ENCODE data around the gene FGF18.

Gene FGF18

DNA sequence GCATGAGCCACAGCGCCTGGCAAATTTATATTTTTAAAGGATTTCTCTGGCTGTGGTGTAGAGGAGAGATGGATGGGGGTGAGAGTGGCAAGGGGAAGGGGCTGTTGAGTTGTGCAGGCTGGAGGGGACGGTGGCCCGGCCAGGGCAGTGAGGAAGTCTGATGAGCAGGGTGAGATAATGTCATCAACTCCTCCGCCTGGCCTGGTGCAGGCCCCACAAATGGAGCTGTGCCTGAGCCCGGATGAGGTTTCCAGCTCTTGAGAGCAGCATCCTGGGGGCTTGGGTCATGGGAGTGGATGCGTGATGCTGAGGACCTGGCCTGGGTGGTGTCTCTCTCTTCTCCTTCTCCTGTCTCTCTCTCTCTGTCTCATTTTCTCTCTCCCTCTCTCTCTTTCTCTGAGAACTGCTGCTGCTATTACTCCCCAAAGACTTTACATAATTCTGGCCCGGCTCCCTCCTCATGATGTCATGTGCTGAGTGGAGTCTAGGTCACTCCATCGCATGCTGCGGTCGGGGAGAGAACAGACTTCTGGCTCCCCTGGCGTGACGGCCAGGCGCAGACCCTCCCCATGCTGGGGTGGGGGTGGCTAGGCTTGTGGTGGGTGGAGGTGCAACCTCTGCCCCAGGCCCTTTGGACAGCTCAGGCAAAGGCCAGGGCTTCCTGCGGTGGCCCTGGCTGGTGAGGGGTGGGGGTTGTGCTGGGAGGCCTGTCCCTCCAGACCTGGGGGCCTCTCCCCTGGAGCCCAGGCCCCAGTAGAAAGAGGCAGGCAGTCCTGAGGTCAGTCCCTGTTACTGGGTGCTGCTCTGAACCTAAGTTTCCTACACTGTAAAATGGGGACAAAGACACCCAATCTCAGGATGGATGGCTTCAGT is 26.4 kb downstream of the FGF18 start:
- DNase-seq, result no peak

DNA sequence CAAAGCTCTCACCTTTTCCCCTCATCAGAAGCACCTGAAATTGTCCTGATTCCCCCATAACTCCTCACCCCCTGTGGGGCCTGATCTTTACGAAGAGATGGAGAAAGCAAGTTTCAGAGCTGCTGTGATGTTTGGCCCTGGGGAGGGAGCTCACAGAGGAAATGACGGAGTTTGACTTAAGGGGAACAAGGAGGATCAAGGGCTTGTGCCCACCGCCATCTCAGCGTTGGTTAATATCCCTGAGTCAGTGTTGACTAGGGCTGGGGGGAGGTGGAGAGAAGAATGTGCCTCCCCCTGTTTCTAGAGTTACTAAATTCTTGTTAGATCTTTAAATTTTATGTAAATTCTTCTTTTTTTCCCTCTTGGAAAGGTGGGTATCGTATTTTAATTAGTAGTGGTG is 27.8 kb downstream of the FGF18 start:
- no peak for DNase-seq

GRCh38 chr5:171449426-171449825 is 30.0 kb downstream of the FGF18 start:
- DNase-seq, result no peak

DNA sequence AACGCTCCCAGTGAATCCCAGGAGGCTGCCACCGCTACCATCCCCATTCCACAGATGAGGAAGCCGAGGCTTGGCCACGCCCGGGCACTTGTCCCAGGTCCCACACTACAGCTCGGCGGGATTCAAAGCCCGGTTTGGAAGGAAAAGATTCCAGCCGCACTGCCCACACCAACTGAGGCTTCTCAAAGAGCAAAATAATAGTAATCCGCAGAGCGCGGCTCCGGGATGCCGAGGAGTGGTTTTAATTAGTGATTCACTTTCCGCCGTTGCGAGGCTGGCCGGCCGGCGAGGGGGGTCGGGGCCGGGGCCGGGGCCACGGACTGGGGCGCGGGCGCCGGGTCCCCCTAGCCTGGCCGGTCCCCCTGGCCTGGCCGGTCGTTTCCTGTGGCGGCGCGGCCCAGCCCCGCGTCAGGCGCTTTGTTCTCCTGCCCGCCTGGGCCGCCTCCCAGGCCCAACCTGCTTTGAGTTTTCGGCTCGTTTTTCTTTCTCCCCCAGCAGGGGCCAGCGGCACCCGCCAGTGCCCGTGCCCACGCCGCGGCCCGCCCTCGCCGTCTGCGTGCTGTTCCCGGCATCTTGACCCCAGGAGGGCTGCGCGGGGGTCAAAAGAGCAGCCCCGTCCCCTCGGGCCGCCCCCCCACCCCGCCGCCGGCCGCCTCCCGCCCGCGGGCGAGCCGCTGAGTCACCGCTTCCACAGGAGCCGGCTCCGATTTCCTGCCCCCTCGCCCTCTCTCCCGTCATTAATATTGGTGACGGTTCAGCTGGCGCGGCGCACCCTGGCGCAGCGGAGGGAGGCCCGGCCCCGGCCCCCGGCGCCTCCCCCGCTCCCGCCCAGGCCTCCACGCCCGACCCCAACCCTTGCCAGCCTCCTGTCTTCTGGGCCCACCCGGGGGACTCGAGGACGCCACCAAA is 31.2 kb downstream of the FGF18 start:
- DNase-seq, result no peak

- DNase-seq, result no peak
These were observed 32.0 kb downstream of the FGF18 start for GRCh38 chr5:171451421-171451820.

DNA sequence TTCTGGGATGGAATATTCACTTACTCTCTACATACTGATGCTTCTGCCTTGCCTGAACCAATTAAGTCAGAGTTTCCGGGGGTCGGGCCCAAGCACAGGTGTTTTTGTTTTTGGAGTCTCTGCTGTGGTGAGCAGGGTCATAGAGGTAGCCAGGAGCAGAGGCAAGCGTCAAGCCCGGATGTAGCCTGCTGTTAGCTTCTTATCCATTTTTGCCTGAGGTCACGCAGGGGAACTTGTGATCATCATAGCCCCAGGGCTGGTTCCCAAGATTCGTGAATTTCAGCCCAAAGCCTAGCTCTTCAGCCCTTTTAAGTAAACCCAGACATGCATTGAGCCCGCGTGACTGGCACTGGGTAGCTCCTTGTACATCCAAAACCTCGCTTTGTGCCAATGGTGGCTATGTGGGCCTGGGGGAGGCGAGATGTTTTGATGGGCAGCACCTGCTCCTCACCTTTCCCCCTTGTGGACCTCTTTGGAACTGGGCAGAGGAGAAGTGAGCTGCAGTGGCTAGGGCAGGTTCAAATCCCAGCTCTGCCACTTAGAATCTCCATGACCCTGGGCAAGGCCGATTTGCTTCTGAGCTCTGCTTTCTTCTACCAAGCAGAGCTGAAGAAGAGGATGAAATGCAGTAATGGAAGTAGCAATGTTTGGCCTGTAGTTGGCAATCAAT is 33.7 kb downstream of the FGF18 start:
- no peak for DNase-seq

- no peak for DNase-seq
These were observed 34.5 kb downstream of the FGF18 start for GRCh38 chr5:171453988-171454387.

DNA sequence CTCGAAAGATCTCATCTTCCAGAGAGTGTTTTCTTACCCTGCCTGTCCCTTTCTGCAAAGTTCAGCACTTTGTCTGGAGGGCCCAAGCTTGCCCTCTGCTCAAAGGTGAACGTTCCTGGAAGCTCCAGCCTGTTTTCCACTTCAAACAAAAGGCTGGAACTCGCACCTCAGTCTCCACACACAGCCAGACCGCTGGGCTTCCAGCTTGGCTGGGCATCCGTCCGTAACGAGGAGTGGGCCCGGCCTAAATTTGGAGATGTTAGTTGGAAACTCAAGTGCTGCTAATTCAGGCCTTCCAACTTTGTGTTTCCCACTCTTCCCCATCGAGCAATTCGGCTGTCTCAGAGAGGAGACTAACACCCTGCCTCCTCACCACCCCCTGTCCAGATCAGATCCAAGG is 35.1 kb downstream of the FGF18 start:
- no peak for DNase-seq

GRCh38 chr5:171455522-171455921 is 36.1 kb downstream of the FGF18 start:
- no peak for DNase-seq

- DNase-seq, result no peak
These were observed 37.9 kb downstream of the FGF18 start for GRCh38 chr5:171457208-171457981.

- DNase-seq, result no peak
These were observed 40.4 kb downstream of the FGF18 start for GRCh38 chr5:171459839-171460238.

DNA sequence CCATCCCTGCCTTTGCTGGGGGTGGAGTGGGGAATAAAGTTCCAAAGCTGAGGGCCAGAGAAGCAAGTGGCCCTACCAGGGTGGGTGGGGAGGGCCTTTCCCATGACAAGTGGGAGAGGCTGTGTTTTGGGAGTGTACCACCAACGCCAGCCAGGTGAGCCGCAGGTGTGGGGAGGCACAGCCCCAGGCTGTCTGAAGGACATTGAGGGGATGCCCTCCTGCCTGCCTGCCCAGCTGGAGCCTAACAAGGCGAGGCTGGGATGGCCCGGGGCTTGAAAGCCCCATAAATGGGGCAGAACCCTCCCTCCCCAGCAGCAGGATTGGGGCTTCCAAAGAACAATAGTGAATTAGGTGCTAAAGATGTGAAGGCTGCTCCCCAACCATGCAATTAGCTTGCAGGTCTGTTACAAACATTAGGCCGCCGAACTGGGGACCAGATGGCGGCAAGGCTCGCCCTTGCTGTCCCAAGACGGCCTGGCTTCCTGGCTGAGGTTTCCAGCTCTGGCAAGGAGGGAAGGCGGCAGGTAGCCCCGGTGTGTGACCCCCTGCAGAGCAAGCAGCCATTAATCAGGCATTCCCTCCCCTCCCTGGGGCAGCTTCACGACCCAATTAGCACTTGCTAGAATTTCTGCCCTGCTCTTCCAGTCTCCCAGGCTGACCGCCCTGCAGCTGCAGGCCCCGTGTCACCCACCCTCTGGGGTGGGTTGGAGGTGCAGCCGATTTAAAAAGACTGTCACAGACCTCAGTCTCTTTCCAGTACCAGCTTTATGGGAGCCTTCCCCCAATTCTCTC is 42.9 kb downstream of the FGF18 start:
- DNase-seq, result no peak

- no peak for DNase-seq
These were observed 43.7 kb downstream of the FGF18 start for GRCh38 chr5:171462928-171463861.

DNA sequence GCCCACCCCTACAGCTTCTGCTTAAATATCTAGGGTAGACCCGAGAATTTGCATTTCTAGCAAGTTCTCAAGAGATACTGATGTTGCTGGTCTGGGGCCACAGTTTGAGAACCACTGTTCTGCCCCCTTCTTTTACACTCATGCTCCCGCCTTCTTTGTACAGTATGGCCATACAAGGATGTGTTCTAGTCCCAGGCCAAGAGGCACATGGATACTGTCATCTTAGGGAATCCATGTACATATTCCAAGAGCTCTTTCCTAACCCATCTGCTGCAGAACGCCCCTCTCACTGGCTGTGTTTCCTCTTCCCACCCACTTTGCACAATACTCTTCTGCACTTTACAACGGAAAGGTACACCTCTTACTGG is 44.4 kb downstream of the FGF18 start:
- no peak for DNase-seq

GRCh38 chr5:171464829-171465228 is 45.4 kb downstream of the FGF18 start:
- no peak for DNase-seq

GRCh38 chr5:171467107-171467506 is 47.7 kb downstream of the FGF18 start:
- DNase-seq, result no peak

DNA sequence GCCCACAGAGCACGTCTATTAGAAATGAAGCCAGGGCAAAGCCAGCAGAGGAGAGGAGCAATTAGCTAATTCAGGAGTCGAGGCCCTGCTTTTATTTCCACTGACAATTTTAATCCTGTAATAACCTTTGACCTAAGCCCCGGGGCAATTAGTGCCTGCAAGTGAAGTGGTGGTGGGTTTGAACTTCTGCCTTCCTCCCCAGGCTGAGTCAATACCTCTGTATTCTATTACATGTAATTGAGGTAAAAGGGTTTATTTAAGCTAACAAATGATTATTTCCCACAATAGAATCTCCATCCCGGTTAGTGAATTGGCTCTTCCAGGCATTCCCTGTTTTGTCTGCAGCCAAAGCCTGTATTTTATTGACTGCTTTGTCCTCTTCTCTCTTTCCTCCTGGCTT is 49.9 kb downstream of the FGF18 start:
- no peak for DNase-seq

DNA sequence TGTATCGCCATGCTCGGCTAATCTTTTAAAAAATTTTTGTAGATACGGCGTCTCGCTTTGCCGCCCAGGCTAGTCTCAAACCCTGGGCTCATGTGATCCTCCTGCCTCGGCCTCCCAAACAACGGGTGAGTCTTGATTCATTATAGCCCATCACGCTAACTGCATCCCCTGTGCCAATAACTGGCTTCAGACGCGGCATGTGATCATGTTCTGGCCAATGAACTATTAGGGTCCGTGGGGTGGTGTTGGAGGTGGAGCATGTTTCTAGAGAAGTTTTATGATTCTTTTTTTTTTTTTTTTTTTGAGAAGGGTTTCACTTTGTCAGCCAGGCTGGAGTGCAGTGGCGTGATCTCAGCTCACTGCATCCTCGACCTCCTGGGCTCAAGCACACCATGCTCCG is 51.0 kb downstream of the FGF18 start:
- no peak for DNase-seq

- peak; percentile 60 for DNase-seq
These were observed 54.9 kb downstream of the FGF18 start for GRCh38 chr5:171474230-171474813.

GRCh38 chr5:171475596-171475995 is 56.1 kb downstream of the FGF18 start:
- DNase-seq, result no peak
